GM19238 (cell line): Measurements from ENCODE around the gene CLDN6.

Source experiments
- DNase-seq: peaks from one replicate; pipeline ENCODE4 v3.0.0; 2011; ENCODE audit warnings: low spot score; ENCODE audit not compliant: insufficient read length

The CLDN6 gene

GRCh38 chr16:2988590-2989099 is 29.3 kb downstream of the CLDN6 start:
- no peak for DNase-seq

GRCh38 chr16:2987833-2988232 is 30.1 kb downstream of the CLDN6 start:
- DNase-seq: no peak

- DNase-seq: no peak
These were observed 30.7 kb downstream of the CLDN6 start for GRCh38 chr16:2987286-2987685.

- no peak for DNase-seq
These were observed 31.3 kb downstream of the CLDN6 start for GRCh38 chr16:2986623-2987188.

- DNase-seq: no peak
These were observed 32.1 kb downstream of the CLDN6 start for GRCh38 chr16:2985893-2986355.

- DNase-seq: no peak
These were observed 32.5 kb downstream of the CLDN6 start for GRCh38 chr16:2985462-2985861.

- DNase-seq: peak; percentile 90
These were observed 34.3 kb downstream of the CLDN6 start for GRCh38 chr16:2983706-2984136.

GRCh38 chr16:2982402-2982801 is 35.6 kb downstream of the CLDN6 start:
- DNase-seq: no peak

GRCh38 chr16:2981899-2982250 is 36.1 kb downstream of the CLDN6 start:
- no peak for DNase-seq

- no peak for DNase-seq
These were observed 36.6 kb downstream of the CLDN6 start for GRCh38 chr16:2981177-2981898.

- DNase-seq: peak; percentile 100
These were observed 37.5 kb downstream of the CLDN6 start, which contains the start of gene PKMYT1 for GRCh38 chr16:2980227-2981176. PKMYT1 (minus strand) TSS chr16:2980446; CDS start chr16:2979657, 789 bp downstream.

GRCh38 chr16:2979669-2980226 is 38.2 kb downstream of the CLDN6 start:
- DNase-seq: no peak

- no peak for DNase-seq
These were observed 40.5 kb downstream of the CLDN6 start for GRCh38 chr16:2977440-2977839.

- no peak for DNase-seq
These were observed 41.3 kb downstream of the CLDN6 start for GRCh38 chr16:2976673-2977072.

GRCh38 chr16:2976201-2976600 is 41.8 kb downstream of the CLDN6 start:
- DNase-seq: no peak

- DNase-seq: no peak
These were observed 42.7 kb downstream of the CLDN6 start for GRCh38 chr16:2975161-2975795.

- DNase-seq: no peak
These were observed 43.5 kb downstream of the CLDN6 start for GRCh38 chr16:2974319-2975056.

- DNase-seq: no peak
These were observed 44.2 kb downstream of the CLDN6 start for GRCh38 chr16:2973605-2974318.

GRCh38 chr16:2973093-2973492 is 44.9 kb downstream of the CLDN6 start:
- DNase-seq: no peak
